BJ (cell line): ENCODE results near the gene APOBEC3B. TPM values are rescaled to one million over a fixed set of nuclear protein-coding genes. Genes with fewer than 3 reads are reported as not detected.

Source experiments
- CTCF ChIA-PET: fragments of 350-600 bp; formaldehyde crosslinking; extraction: SDS; loops from one replicate; lab custom pipeline; 2021; ENCODE audit warnings: antibody characterized with exemption, inconsistent platforms; lab: Yijun Ruan, JAX
- POLR2A ChIA-PET: fragments of 300-600 bp; sonication (Branson Sonifier 250); formaldehyde crosslinking; extraction: SDS; loops from one replicate; lab custom pipeline; 2021; ENCODE audit warnings: antibody characterized with exemption; lab: Charles Lee
- DNase-seq: peaks from one replicate; pipeline ENCODE4 v3.0.0-alpha.2; 2011; ENCODE audit warnings: low read depth
- H3K27me3 ChIP-seq: 2 replicates; pipeline ENCODE4 v1.6.0; 2011; ENCODE audit warnings: low read length; ENCODE audit not compliant: control insufficient read depth, insufficient read depth
- H3K36me3 ChIP-seq: 2 replicates; pipeline ENCODE4 v1.5.1; 2011; ENCODE audit warnings: low read length; ENCODE audit not compliant: control insufficient read depth, insufficient read depth
- H3K4me3 ChIP-seq: 2 replicates; pipeline ENCODE4 v1.5.1; 2011; ENCODE audit warnings: low read depth, mild to moderate bottlenecking, control low read depth, low read length
- CTCF ChIP-seq: IDR thresholded peaks from 2 replicates; pipeline ENCODE4 v1.5.1; 2011; ENCODE audit warnings: low read depth, mild to moderate bottlenecking, control low read depth, inconsistent platforms, low read length, moderate library complexity; ENCODE audit not compliant: insufficient read depth
- polyA plus RNA-seq: library from polyadenylated mRNA; depleted of rRNA; stranded (reverse); fragments of >200 nt; gene quantifications from 2 replicates; pipeline ENCODE4 v1.2.3, GENCODE V29; 2011

The APOBEC3B gene
- polyA plus RNA-seq, 1 experiment, result 16.0 TPM

GRCh38 chr22:39021552-39022250, 39.6 kb downstream of the APOBEC3B start:
- Histone ChIP-seq H3K27me3 (no peaks in the 10 kb centered on the region), H3K36me3 (peaks cover 3% of the 10 kb centered on the region), H3K4me3 (peak overlapping the region; percentile 33)
- POLR2A ChIA-PET, result no interaction called here
- CTCF ChIA-PET, result no interaction called here
- no peak for DNase-seq
- no peak for TF ChIP-seq CTCF

DNA sequence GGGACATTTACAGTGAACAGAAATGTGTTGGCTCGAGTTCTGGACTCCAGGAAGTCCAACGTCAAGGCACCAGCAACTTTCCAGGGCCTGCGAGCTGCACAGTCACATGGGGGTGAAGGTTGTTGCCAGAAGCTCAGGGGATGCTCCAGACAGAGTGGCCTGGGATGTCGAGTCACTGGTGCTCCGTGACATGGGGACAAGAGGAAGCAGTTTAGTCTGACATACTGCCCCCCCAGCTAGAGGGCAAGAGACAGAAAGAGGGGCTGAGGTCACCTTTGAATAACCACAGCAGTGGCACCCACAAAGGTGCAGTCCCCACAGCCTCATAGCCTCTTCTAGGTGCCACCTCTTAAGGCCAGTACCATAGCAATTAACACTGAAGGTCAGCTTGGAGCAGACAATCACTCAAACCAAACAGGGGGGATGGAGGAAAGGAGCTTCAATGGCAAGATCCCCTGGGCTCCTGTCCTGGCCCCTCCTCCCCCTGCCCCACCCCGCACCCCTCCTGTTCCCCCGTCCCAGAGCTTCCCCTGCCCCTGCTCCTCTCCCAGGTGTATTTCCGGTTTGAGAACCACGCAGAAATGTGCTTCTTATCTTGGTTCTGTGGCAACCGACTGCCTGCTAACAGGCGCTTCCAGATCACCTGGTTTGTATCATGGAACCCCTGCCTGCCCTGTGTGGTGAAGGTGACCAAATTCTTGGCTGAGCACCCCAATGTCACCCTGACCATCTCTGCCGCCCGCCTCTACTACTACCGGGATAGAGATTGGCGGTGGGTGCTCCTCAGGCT, 42.6 kb downstream of the APOBEC3B start:
- no peak for DNase-seq
- ChIA-PET POLR2A (no interaction called here), CTCF (no interaction called here)
- Histone ChIP-seq H3K4me3 (no peak overlapping the region), H3K27me3 (no peaks in the 10 kb centered on the region), H3K36me3 (peaks cover 1% of the 10 kb centered on the region)
- no peak for TF ChIP-seq CTCF

GRCh38 chr22:39026509-39027150, 44.5 kb downstream of the APOBEC3B start:
- TF ChIP-seq CTCF, result no peak
- H3K36me3 ChIP-seq, result peaks cover 1% of the 10 kb centered on the region
- no peaks in the 10 kb centered on the region for H3K27me3 ChIP-seq
- no peak for DNase-seq
- no peak overlapping the region for H3K4me3 ChIP-seq
- ChIA-PET CTCF (interaction anchor here (1.0 to 1.2 kb wide), 2 partner anchors 13 to 158 kb away, joined by 3 read pairs; no protein-coding TSS in a partner anchor), POLR2A (no interaction called here)

- peaks cover 1% of the 10 kb centered on the region for H3K36me3 ChIP-seq
- ChIA-PET POLR2A (no interaction called here), CTCF (interaction anchor here (1.0 to 1.2 kb wide), 2 partner anchors 9 to 159 kb away, joined by 3 read pairs; no protein-coding TSS in a partner anchor)
- no peak for DNase-seq
- H3K27me3 ChIP-seq, result no peaks in the 10 kb centered on the region
- no peak overlapping the region for H3K4me3 ChIP-seq
- no peak for TF ChIP-seq CTCF
Measured at GRCh38 chr22:39027717-39028116, 45.6 kb downstream of the APOBEC3B start.

DNA sequence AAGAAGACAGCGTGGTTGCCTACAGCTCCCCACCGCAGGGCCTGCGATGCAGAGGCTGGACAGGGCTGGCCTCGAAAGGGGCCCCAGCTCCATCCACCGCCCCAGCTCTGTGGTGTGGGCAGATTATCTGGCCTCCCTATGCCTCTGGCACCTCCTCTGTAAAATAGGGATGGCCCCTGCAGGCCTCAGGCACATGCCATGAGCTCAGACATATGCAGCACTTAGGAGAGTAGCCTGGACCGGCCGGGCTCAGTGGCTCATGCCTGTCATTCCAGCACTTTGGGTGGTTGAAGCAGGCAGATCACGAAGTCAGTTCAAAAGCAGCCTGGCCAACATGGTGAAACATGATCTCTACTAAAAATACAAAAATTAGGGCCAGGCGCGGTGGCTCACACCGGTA, 46.1 kb downstream of the APOBEC3B start:
- ChIA-PET CTCF (interaction anchor here (1.0 kb wide), 2 partner anchors 10 to 92 kb away, joined by 3 read pairs; no protein-coding TSS in a partner anchor), POLR2A (no interaction called here)
- H3K27me3 ChIP-seq, result no peaks in the 10 kb centered on the region
- H3K36me3 ChIP-seq, result peaks cover 1% of the 10 kb centered on the region
- no peak overlapping the region for H3K4me3 ChIP-seq
- no peak for TF ChIP-seq CTCF
- DNase-seq, result no peak
